Karpas-422 (cell line): ENCODE measurements around the gene MAX. TPM values are rescaled to one million over a fixed set of nuclear protein-coding genes. Genes with fewer than 3 reads are reported as not detected.
"Not testable (repeated sequence)": the region's sequence is repeated elsewhere in the genome, so short reads cannot be mapped to it uniquely, and the experiment has no call there.

Experiments used
- DNase-seq: peaks from one replicate; pipeline ENCODE4 v3.0.0-alpha.2; 2015
- H2AFZ ChIP-seq: fragments of 200-600 bp; sonication (generic); 2 replicates; pipeline ENCODE4 v1.6.1; 2014; ENCODE audit warnings: antibody characterized with exemption, low read length, mixed read lengths
- H3K27ac ChIP-seq: fragments of 200-600 bp; sonication (generic); 2 replicates; pipeline ENCODE4 v1.5.1; 2014; ENCODE audit warnings: mild to moderate bottlenecking, low read length, moderate library complexity
- H3K27me3 ChIP-seq: fragments of 200-600 bp; sonication (generic); 2 replicates; pipeline ENCODE4 v1.6.1; 2014; ENCODE audit warnings: low read length, mixed read lengths
- H3K36me3 ChIP-seq: fragments of 200-600 bp; sonication (generic); 2 replicates; pipeline ENCODE4 v1.6.1; 2014; ENCODE audit warnings: low read length, mixed read lengths; ENCODE audit not compliant: insufficient read depth
- H3K4me1 ChIP-seq: fragments of 200-600 bp; sonication (generic); 2 replicates; pipeline ENCODE4 v1.6.1; 2014; ENCODE audit warnings: mild to moderate bottlenecking, low read length, mixed read lengths
- H3K4me2 ChIP-seq: fragments of 200-600 bp; sonication (generic); 2 replicates; pipeline ENCODE4 v1.6.1; 2014; ENCODE audit warnings: low read length, low read depth, mild to moderate bottlenecking; ENCODE audit not compliant: poor library complexity, severe bottlenecking
- H3K4me3 ChIP-seq: fragments of 200-600 bp; sonication (generic); 2 replicates; pipeline ENCODE4 v1.5.1; 2014; ENCODE audit warnings: mild to moderate bottlenecking, antibody characterized with exemption, low read length, mixed read lengths
- H3K79me2 ChIP-seq: fragments of 200-600 bp; sonication (generic); 2 replicates; pipeline ENCODE4 v1.6.1; 2014; ENCODE audit warnings: mild to moderate bottlenecking, low read length, mixed read lengths
- H3K9ac ChIP-seq: fragments of 200-600 bp; sonication (generic); 2 replicates; pipeline ENCODE4 v1.6.0; 2014; ENCODE audit warnings: low read length
- H3K9me2 ChIP-seq: fragments of 200-600 bp; sonication (generic), shearing (Covaris generic); replicated peaks from 2 replicates; pipeline ENCODE4 v1.6.0; 2014; ENCODE audit warnings: mild to moderate bottlenecking, low read length, moderate library complexity; ENCODE audit not compliant: insufficient read depth
- H3K9me3 ChIP-seq: fragments of 300-700, 200-600 bp; sonication (generic); 2 replicates; pipeline ENCODE4 v1.6.1; 2014; ENCODE audit warnings: low read length, mixed read lengths
- H4K20me1 ChIP-seq: fragments of 200-600 bp; sonication (generic); 2 replicates; pipeline ENCODE4 v1.6.1; 2014; ENCODE audit warnings: mild to moderate bottlenecking, antibody characterized with exemption, low read length, low read depth; ENCODE audit not compliant: insufficient read depth
- total RNA-seq: library from RNA; depleted of rRNA; stranded (reverse); fragments of >200 nt; shearing (Covaris generic); gene quantifications from 2 replicates; pipeline ENCODE4 v1.2.3, GENCODE V29; 2014; ENCODE audit warnings: low replicate concordance

Gene MAX
- total RNA-seq, 1 experiment from 2014 or later = 124 TPM

DNA sequence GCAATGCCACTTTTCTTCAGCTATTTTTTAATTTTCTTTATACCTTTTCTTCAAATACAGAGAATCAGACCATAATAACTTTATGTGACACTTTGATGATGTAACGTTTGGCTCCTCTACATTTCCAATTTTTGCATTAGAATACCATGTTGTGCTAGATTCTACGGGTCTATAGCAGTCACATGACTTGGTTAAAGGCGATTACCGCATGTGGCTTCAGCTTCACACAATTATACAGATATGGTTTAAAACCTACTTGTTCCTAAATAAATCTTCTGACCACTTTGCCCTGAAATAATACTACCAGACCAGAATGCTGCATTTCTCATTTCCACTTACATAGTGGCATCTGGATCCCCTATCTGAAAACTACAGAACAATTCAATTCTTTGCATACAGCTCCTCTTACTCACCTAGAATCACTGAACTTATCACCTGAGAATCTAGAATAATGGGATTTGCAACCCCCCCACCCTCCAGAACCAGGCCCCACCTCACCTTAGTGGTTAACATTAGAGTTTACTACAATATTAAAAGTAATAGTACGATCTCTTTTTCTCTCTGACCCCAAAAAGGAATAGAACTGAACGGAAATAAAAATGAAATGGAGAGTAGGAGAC is 1.3 kb downstream of the MAX start:
- Histone ChIP-seq H3K79me2 (peaks cover 60% of the 10 kb centered on the region), H3K9ac (peak overlapping the region; percentile 95), H3K9me2 (no peaks in the 10 kb centered on the region), H3K4me3 (peak overlapping the region; percentile 89), H2AFZ (no peak overlapping the region), H3K4me1 (peaks cover 39% of the 10 kb centered on the region), H3K9me3 (no peaks in the 10 kb centered on the region), H3K4me2 (peak overlapping the region; percentile 98), H3K36me3 (peaks cover 34% of the 10 kb centered on the region), H3K27me3 (no peaks in the 10 kb centered on the region), H4K20me1 (no peaks in the 10 kb centered on the region), H3K27ac (peak overlapping the region; percentile 68)
- peak; percentile 63 for DNase-seq

DNA sequence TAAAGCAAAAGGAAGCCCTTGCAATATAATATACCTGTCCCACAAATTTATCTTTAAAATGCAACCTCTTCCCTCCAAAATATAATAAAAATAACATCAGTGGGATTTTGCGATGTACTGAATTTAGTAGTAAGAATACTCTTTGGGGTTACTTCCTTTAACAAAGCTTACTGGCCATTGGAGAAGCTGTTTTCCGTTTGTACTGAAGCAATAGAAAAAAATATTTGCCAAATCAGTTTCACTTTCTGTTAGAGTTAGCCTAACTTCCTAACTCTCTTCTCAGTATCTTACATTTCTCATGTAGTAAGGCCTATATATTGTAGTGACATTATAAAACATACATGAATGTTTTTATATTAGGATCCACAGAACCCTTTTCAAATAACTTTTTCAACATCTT is 3.7 kb downstream of the MAX start:
- DNase-seq = peak; percentile 64

GRCh38 chr14:65096323-65097089 is 5.8 kb downstream of the MAX start:
- no peak for DNase-seq
- no peak overlapping the region for H3K27ac ChIP-seq
- H3K9me2 ChIP-seq = no peaks in the 10 kb centered on the region
- H3K4me3 ChIP-seq = no peak overlapping the region
- H3K4me1 ChIP-seq = peaks cover 31% of the 10 kb centered on the region
- H3K36me3 ChIP-seq = peaks cover 77% of the 10 kb centered on the region
- H3K4me2 ChIP-seq = no peak overlapping the region
- H3K79me2 ChIP-seq = peaks cover 96% of the 10 kb centered on the region
- H3K9ac ChIP-seq = no peak overlapping the region
- no peaks in the 10 kb centered on the region for H3K9me3 ChIP-seq
- no peaks in the 10 kb centered on the region; the same call in 1 of the 2 replicates for H4K20me1 ChIP-seq
- no peak overlapping the region for H2AFZ ChIP-seq
- no peaks in the 10 kb centered on the region for H3K27me3 ChIP-seq

More for the DNA sequence above, 3.7 kb downstream of the MAX start:
- Histone ChIP-seq H3K9me2 (no peaks in the 10 kb centered on the region), H3K9me3 (no peaks in the 10 kb centered on the region), H3K36me3 (peaks cover 58% of the 10 kb centered on the region), H3K4me1 (peaks cover 38% of the 10 kb centered on the region), H3K79me2 (peaks cover 85% of the 10 kb centered on the region), H3K9ac (peak overlapping the region; percentile 16; the same call in 1 of the 2 replicates), H4K20me1 (no peaks in the 10 kb centered on the region; the same call in 1 of the 2 replicates), H3K27ac (peak overlapping the region; percentile 30), H3K4me2 (peak overlapping the region; percentile 98), H3K4me3 (0 out of 2 replicates have a peak overlapping the region, but pooled peaks have one; percentile 4), H3K27me3 (no peaks in the 10 kb centered on the region), H2AFZ (no peak overlapping the region)

GRCh38 chr14:65095633-65096205 is 6.6 kb downstream of the MAX start:
- no peaks in the 10 kb centered on the region for H3K9me2 ChIP-seq
- no peak overlapping the region for H3K27ac ChIP-seq
- H4K20me1 ChIP-seq = no peaks in the 10 kb centered on the region; the same call in 1 of the 2 replicates
- no peaks in the 10 kb centered on the region for H3K9me3 ChIP-seq
- no peak overlapping the region for H2AFZ ChIP-seq
- H3K27me3 ChIP-seq = no peaks in the 10 kb centered on the region
- peaks cover 96% of the 10 kb centered on the region for H3K79me2 ChIP-seq
- DNase-seq = no peak
- no peak overlapping the region for H3K4me3 ChIP-seq
- H3K4me2 ChIP-seq = no peak overlapping the region
- peaks cover 26% of the 10 kb centered on the region for H3K4me1 ChIP-seq
- H3K36me3 ChIP-seq = peaks cover 85% of the 10 kb centered on the region
- H3K9ac ChIP-seq = no peak overlapping the region

DNA sequence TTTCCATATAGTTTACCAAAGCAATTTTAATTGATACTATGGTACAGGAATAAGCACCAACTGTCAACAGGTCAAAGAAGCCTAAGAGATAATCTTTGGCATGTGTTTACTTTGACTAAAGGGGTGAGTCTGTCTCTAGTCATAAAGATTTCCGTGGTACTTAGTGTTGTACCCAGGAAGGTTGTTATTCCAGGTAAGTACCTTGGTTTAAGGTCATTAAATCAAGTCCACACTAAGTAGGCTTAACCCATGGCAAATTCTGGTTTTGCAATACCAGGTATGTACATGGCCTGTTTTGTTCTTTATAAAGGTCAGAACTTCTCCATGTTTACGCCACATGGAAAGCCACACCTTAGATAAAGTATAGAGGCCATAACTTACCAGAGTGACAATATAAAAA is 10.0 kb downstream of the MAX start:
- H2AFZ ChIP-seq = no peak overlapping the region
- H4K20me1 ChIP-seq = no peaks in the 10 kb centered on the region; the same call in 1 of the 2 replicates
- H3K27ac ChIP-seq = no peak overlapping the region
- peaks cover 95% of the 10 kb centered on the region for H3K36me3 ChIP-seq
- H3K9me2 ChIP-seq = no peaks in the 10 kb centered on the region
- H3K4me3 ChIP-seq = no peak overlapping the region
- no peak overlapping the region for H3K4me2 ChIP-seq
- H3K4me1 ChIP-seq = peaks cover 8% of the 10 kb centered on the region
- H3K27me3 ChIP-seq = no peaks in the 10 kb centered on the region
- H3K9ac ChIP-seq = no peak overlapping the region
- H3K9me3 ChIP-seq = no peaks in the 10 kb centered on the region
- no peak for DNase-seq
- H3K79me2 ChIP-seq = peaks cover 94% of the 10 kb centered on the region

DNA sequence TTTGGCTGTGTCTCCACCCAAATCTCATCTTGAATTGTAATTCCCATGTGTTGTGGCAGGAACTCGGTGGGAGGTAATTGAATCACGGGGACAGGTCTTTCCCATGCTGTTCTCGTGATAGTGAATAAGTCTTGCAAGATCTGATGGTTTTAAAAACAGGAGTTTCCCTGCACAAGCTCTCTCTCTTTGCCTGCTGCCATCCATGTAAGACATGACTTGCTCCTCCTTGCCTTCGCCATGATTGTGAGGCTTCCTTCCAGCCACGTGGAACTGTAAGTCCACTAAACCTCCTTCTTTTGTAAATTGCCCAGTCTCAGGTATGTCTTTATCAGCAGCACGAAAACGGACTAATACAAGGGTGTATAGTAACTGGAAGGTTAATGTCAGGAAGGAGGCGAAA is 14.5 kb downstream of the MAX start:
- not testable (repeated sequence) for H3K27ac ChIP-seq, H3K27me3 ChIP-seq, H2AFZ ChIP-seq, H3K9me3 ChIP-seq, H3K9ac ChIP-seq, H4K20me1 ChIP-seq, H3K4me3 ChIP-seq, H3K9me2 ChIP-seq, DNase-seq, H3K4me2 ChIP-seq
- Histone ChIP-seq H3K79me2 (peaks cover 94% of the 10 kb centered on the region), H3K36me3 (peaks cover 88% of the 10 kb centered on the region), H3K4me1 (peaks cover 37% of the 10 kb centered on the region)

- H4K20me1 ChIP-seq, H3K9me2 ChIP-seq, H3K9me3 ChIP-seq, H3K27ac ChIP-seq, H3K9ac ChIP-seq, H3K27me3 ChIP-seq, H2AFZ ChIP-seq, H3K4me3 ChIP-seq, H3K4me2 ChIP-seq, DNase-seq: not testable (repeated sequence)
- Histone ChIP-seq H3K36me3 (peaks cover 85% of the 10 kb centered on the region), H3K79me2 (peaks cover 94% of the 10 kb centered on the region), H3K4me1 (peaks cover 49% of the 10 kb centered on the region)
Observed at GRCh38 chr14:65086686-65087085, 15.6 kb downstream of the MAX start.
